OCI-LY3 (cell line): ENCODE measurements around the gene XRCC4.

ENCODE experiments used
- H2AFZ ChIP-seq: fragments of 200-600, 300-600 bp; shearing (Covaris generic); 2 replicates; pipeline ENCODE4 v1.6.0; 2014; ENCODE audit warnings: antibody characterized with exemption, low read depth, low read length
- H3K27ac ChIP-seq: fragments of 200-600, 300-600 bp; sonication (generic); 2 replicates; pipeline ENCODE4 v1.5.1; 2014; ENCODE audit warnings: mild to moderate bottlenecking, low read length, moderate library complexity, mixed read lengths
- H3K27me3 ChIP-seq: fragments of 200-600, 300-600 bp; sonication (generic); 2 replicates; pipeline ENCODE4 v1.6.1; 2014; ENCODE audit warnings: low read depth, low read length, mixed read lengths
- H3K36me3 ChIP-seq: fragments of 200-600, 300-600 bp; sonication (generic); replicated peaks from 2 replicates; pipeline ENCODE3; 2014; ENCODE audit warnings: low read depth, low read length, mixed read lengths
- H3K4me1 ChIP-seq: fragments of 300-600, 200-600 bp; sonication (generic); 2 replicates; pipeline ENCODE4 v1.6.1; 2014; ENCODE audit warnings: low read length, mixed read lengths
- H3K4me2 ChIP-seq: fragments of 200-600, 300-600 bp; sonication (generic); 2 replicates; pipeline ENCODE4 v1.6.1; 2014; ENCODE audit warnings: low read length, mixed read lengths
- H3K4me3 ChIP-seq: fragments of 300-600, 200-600 bp; sonication (generic); 2 replicates; pipeline ENCODE4 v1.5.1; 2014; ENCODE audit warnings: antibody characterized with exemption, mild to moderate bottlenecking, low read length, moderate library complexity
- H3K79me2 ChIP-seq: fragments of 300-600, 200-600 bp; shearing (Covaris generic); 2 replicates; pipeline ENCODE4 v1.6.1; 2014; ENCODE audit warnings: mild to moderate bottlenecking, low read length, mixed read lengths
- H3K9ac ChIP-seq: fragments of 300-600, 200-600 bp; shearing (Covaris generic); 2 replicates; pipeline ENCODE4 v1.6.0; 2014; ENCODE audit warnings: mild to moderate bottlenecking, low read length, moderate library complexity
- H3K9me3 ChIP-seq: fragments of 200-600, 300-600 bp; shearing (Covaris generic); 2 replicates; pipeline ENCODE4 v1.6.1; 2014; ENCODE audit warnings: low read length, mixed read lengths; ENCODE audit not compliant: insufficient read depth
- H4K20me1 ChIP-seq: fragments of 200-600, 300-600 bp; sonication (generic); 2 replicates; pipeline ENCODE4 v1.6.1; 2016; ENCODE audit warnings: low read length, mixed read lengths; ENCODE audit not compliant: insufficient read depth
- EZH2phosphoT487 ChIP-seq: fragments of 200-600 bp; shearing (Covaris generic); IDR thresholded peaks from 2 replicates; pipeline ENCODE4 v1.6.1; 2018; ENCODE audit warnings: antibody characterized with exemption, mixed run types, low read depth
- TF ChIP-seq, protein P1 (sequence below): fragments of 200-600, 300-600 bp; sonication (generic); IDR thresholded peaks from 2 replicates; pipeline ENCODE4 v1.5.1; 2014; ENCODE audit warnings: antibody characterized with exemption, low read length, low read depth

The XRCC4 gene

DNA sequence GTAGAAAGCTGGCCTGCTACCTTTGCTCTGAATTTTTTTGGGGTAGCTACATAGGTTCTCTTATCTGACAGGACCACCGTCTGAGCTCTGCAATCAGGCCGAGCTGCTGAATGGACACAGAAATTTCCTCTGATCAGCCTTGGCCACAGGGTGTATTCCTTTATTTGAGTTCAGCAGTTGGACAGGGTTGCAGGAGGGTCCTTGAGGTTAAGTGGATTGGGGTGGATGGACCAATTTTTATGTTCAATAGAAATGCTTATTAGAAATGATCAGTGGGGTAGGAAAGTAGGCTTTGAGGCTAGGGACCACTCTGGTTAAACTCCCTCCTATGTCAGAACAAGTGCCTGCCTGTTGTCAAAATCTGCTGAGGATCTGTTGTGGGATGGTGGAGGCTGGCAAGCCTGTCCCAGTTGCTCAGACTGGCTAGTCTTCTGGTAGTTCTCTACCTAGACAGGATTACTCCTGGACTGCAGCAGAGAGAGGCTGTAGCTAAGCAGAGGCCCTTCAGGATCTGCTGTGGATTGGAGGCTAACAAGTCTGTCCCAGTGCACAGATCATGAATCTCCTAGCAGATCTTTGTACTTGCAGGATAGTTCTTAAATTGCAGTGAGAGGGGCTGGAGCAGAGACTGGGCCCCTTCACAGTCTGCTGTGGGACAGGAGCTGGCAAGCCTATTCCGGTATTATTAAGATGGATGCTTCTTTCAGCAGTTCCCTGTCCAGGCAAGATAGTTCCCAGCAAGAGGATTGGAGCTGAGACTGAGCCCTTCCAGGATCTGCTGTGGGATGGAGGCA, 18.0 kb downstream of the XRCC4 start:
- no peak overlapping the region for H3K27ac ChIP-seq
- peaks cover 5% of the 10 kb centered on the region for H3K36me3 ChIP-seq
- H2AFZ ChIP-seq = no peak overlapping the region
- peaks cover 7% of the 10 kb centered on the region; the same call in 1 of the 2 replicates for H3K9me3 ChIP-seq
- no peak overlapping the region for H3K9ac ChIP-seq
- no peaks in the 10 kb centered on the region for H3K79me2 ChIP-seq
- no peak overlapping the region for H3K4me3 ChIP-seq
- H3K4me2 ChIP-seq = no peak overlapping the region
- H4K20me1 ChIP-seq = no peaks in the 10 kb centered on the region
- no peaks in the 10 kb centered on the region for H3K27me3 ChIP-seq
- no peaks in the 10 kb centered on the region; the same call in 1 of the 2 replicates for H3K4me1 ChIP-seq
- no peak for TF ChIP-seq EZH2phosphoT487
- TF ChIP-seq, protein P1, sequence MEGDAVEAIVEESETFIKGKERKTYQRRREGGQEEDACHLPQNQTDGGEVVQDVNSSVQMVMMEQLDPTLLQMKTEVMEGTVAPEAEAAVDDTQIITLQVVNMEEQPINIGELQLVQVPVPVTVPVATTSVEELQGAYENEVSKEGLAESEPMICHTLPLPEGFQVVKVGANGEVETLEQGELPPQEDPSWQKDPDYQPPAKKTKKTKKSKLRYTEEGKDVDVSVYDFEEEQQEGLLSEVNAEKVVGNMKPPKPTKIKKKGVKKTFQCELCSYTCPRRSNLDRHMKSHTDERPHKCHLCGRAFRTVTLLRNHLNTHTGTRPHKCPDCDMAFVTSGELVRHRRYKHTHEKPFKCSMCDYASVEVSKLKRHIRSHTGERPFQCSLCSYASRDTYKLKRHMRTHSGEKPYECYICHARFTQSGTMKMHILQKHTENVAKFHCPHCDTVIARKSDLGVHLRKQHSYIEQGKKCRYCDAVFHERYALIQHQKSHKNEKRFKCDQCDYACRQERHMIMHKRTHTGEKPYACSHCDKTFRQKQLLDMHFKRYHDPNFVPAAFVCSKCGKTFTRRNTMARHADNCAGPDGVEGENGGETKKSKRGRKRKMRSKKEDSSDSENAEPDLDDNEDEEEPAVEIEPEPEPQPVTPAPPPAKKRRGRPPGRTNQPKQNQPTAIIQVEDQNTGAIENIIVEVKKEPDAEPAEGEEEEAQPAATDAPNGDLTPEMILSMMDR = no peak

DNA sequence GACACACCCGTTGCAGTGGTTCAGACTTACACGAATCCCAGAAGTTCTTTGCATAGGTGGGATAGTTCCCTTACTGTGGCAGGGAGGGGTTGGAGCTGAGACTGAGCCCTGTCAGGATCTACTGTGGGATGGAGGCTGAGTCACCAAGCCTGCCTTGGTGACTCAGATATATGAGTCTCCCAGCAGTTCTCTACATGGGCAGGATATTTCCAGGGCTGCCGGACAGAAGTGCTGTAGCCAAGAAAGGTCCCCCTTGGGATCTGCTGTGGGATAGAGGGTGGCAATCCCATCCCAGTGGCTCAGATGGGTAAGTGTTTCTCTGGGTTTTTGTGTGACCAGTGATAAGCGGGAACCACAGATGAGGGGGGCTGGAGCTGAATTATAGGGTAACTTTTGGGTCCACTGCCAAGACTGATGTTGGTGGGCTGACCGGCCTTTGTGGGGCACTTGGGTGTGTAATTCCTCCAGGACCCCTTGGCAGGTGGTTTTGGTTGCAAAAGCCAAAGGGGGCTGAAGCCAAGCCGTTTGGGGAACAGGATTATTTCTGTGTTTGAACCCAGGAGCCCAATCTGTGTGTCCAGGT, 18.7 kb downstream of the XRCC4 start:
- TF ChIP-seq, protein P1 = no peak
- no peak for TF ChIP-seq EZH2phosphoT487
- no peaks in the 10 kb centered on the region for H4K20me1 ChIP-seq
- H3K79me2 ChIP-seq = no peaks in the 10 kb centered on the region
- H3K4me1 ChIP-seq = no peaks in the 10 kb centered on the region; the same call in 1 of the 2 replicates
- no peak overlapping the region for H3K4me3 ChIP-seq
- no peak overlapping the region for H3K4me2 ChIP-seq
- H3K9me3 ChIP-seq = peaks cover 7% of the 10 kb centered on the region; the same call in 1 of the 2 replicates
- no peaks in the 10 kb centered on the region for H3K27me3 ChIP-seq
- H3K9ac ChIP-seq = no peak overlapping the region
- no peak overlapping the region for H2AFZ ChIP-seq
- H3K27ac ChIP-seq = no peak overlapping the region
- H3K36me3 ChIP-seq = peaks cover 5% of the 10 kb centered on the region

DNA sequence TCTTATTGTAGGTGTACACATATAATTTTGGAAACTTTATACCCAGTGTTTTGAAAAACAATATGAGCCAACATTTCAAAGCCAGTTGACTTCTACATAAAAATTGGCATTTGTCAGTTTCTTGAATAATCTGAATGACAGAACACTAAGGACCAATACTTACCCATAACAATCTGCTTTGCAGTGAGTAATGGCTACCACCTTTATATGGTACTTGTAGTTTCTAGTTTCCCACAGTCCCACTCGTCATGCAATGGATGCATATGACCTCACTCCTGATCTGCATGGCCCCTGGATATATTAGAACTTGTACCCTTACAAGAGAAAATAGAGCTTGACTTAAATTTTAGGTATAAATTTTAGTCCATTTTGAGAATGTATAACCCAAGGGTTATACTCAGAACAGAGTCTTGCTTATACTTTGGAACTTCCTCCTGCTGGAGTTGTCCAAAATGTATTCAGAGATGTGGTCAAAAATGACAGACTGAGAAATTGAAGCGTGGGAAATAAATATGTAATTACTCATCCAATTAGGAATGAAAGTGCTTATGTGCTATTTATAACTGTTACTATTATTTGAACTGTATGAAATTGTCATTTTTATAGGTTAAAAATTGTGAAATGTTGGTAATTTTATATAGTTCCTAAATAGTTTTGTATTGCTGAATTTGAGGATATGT, 19.5 kb downstream of the XRCC4 start:
- TF ChIP-seq EZH2phosphoT487 = no peak
- TF ChIP-seq, protein P1 = no peak
- Histone ChIP-seq H3K27me3 (no peaks in the 10 kb centered on the region), H3K27ac (no peak overlapping the region), H3K36me3 (peaks cover 5% of the 10 kb centered on the region), H3K4me2 (no peak overlapping the region), H3K9ac (no peak overlapping the region), H2AFZ (no peak overlapping the region), H4K20me1 (no peaks in the 10 kb centered on the region), H3K79me2 (no peaks in the 10 kb centered on the region), H3K4me3 (no peak overlapping the region), H3K9me3 (peaks cover 7% of the 10 kb centered on the region; the same call in 1 of the 2 replicates), H3K4me1 (no peaks in the 10 kb centered on the region; the same call in 1 of the 2 replicates)
